ENCODE results near the gene DOCK2. TPM values are rescaled to one million over a fixed set of nuclear protein-coding genes. Genes with fewer than 3 reads are reported as not detected.

DOCK2 gene
- total RNA-seq, 2 experiments from 2014 or later: 161 to 205 TPM

- H3K4me3 ChIP-seq (ENCODE audit: low read depth, low read length, poor library complexity, severe bottlenecking): no peak overlapping the region
- no peak for DNase-seq (ENCODE audit: low spot score)
- H3K9me3 ChIP-seq (ENCODE audit: low read length): no peaks in the 10 kb centered on the region
- no peak overlapping the region for H2AFZ ChIP-seq (ENCODE audit: low read length)
- H3K4me2 ChIP-seq (ENCODE audit: low read length): no peak overlapping the region
- H3K9me2 ChIP-seq (ENCODE audit: insufficient read depth, low read length): no peaks in the 10 kb centered on the region
- H3K27ac ChIP-seq (ENCODE audit: low read depth, low read length, poor library complexity, severe bottlenecking): no peak overlapping the region
- no peaks in the 10 kb centered on the region for H4K20me1 ChIP-seq (ENCODE audit: insufficient read depth, low read length)
- no peaks in the 10 kb centered on the region for H3K79me2 ChIP-seq (ENCODE audit: insufficient read depth, low read depth, low read length)
- no TSS peak for BruUV-seq (replicated peaks)
- peaks cover 82% of the 10 kb centered on the region for H3K36me3 ChIP-seq (ENCODE audit: insufficient read depth, low read length)
- TF ChIP-seq EZH2phosphoT487 (IDR thresholded peaks at IDR 0.05; ENCODE audit: borderline replicate concordance, low read depth, low read length): no peak
- TF ChIP-seq CTCF (conservative IDR thresholded peaks at IDR 0.05; ENCODE audit: low read length): no peak
- ChIA-PET CTCF (ENCODE audit: unreplicated experiment) (interaction anchor here (0.6 kb wide), 1 partner anchor 27 kb away, joined by 7 read pairs; no protein-coding TSS in a partner anchor), POLR2A (interaction anchor here (1.2 kb wide), 1 partner anchor 46 kb away, joined by 5 read pairs; no protein-coding TSS in a partner anchor)
- H3K4me1 ChIP-seq (ENCODE audit: insufficient read depth, low read length, poor library complexity, severe bottlenecking): no peaks in the 10 kb centered on the region
- intact Hi-C loops (cut with micrococcal nuclease; ENCODE audit: unreplicated experiment): no loop called here
Observed at GRCh38 chr5:169810524-169810923, 173.4 kb downstream of the DOCK2 start.

GRCh38 chr5:169811023-169811422 lies 173.9 kb downstream of the DOCK2 start:
- Histone ChIP-seq H2AFZ (ENCODE audit: low read length) (no peak overlapping the region), H3K9me2 (ENCODE audit: insufficient read depth, low read length) (no peaks in the 10 kb centered on the region), H3K4me1 (ENCODE audit: insufficient read depth, low read length, poor library complexity, severe bottlenecking) (no peaks in the 10 kb centered on the region), H3K36me3 (ENCODE audit: insufficient read depth, low read length) (peaks cover 80% of the 10 kb centered on the region), H3K4me2 (ENCODE audit: low read length) (no peak overlapping the region), H3K27ac (ENCODE audit: low read depth, low read length, poor library complexity, severe bottlenecking) (no peak overlapping the region), H4K20me1 (ENCODE audit: insufficient read depth, low read length) (no peaks in the 10 kb centered on the region), H3K9me3 (ENCODE audit: low read length) (no peaks in the 10 kb centered on the region), H3K79me2 (ENCODE audit: insufficient read depth, low read depth, low read length) (no peaks in the 10 kb centered on the region), H3K4me3 (ENCODE audit: low read depth, low read length, poor library complexity, severe bottlenecking) (no peak overlapping the region)
- no peak for DNase-seq (ENCODE audit: low spot score)
- POLR2A ChIA-PET: interaction anchor here (1.2 kb wide), 1 partner anchor 45 kb away, joined by 5 read pairs; no protein-coding TSS in a partner anchor
- CTCF ChIA-PET (ENCODE audit: unreplicated experiment): no interaction called here
- TF ChIP-seq EZH2phosphoT487 (IDR thresholded peaks at IDR 0.05; ENCODE audit: borderline replicate concordance, low read depth, low read length): no peak
- TF ChIP-seq CTCF (conservative IDR thresholded peaks at IDR 0.05; ENCODE audit: low read length): no peak
- BruUV-seq (replicated peaks): no TSS peak
- intact Hi-C loops (cut with micrococcal nuclease; ENCODE audit: unreplicated experiment): no loop called here

- TF ChIP-seq EZH2phosphoT487 (IDR thresholded peaks at IDR 0.05; ENCODE audit: borderline replicate concordance, low read depth, low read length) (no peak), CTCF (conservative IDR thresholded peaks at IDR 0.05; ENCODE audit: low read length) (no peak)
- POLR2A ChIA-PET: no interaction called here
- intact Hi-C loops (cut with micrococcal nuclease; ENCODE audit: unreplicated experiment): no loop called here
- no peaks in the 10 kb centered on the region for H3K79me2 ChIP-seq (ENCODE audit: insufficient read depth, low read depth, low read length)
- no peak overlapping the region for H2AFZ ChIP-seq (ENCODE audit: low read length)
- no peaks in the 10 kb centered on the region for H3K9me3 ChIP-seq (ENCODE audit: low read length)
- no peaks in the 10 kb centered on the region for H4K20me1 ChIP-seq (ENCODE audit: insufficient read depth, low read length)
- H3K27ac ChIP-seq (ENCODE audit: low read depth, low read length, poor library complexity, severe bottlenecking): no peak overlapping the region
- H3K4me2 ChIP-seq (ENCODE audit: low read length): no peak overlapping the region
- CTCF ChIA-PET (ENCODE audit: unreplicated experiment): no interaction called here
- H3K36me3 ChIP-seq (ENCODE audit: insufficient read depth, low read length): peaks cover 76% of the 10 kb centered on the region
- no peaks in the 10 kb centered on the region for H3K4me1 ChIP-seq (ENCODE audit: insufficient read depth, low read length, poor library complexity, severe bottlenecking)
- H3K9me2 ChIP-seq (ENCODE audit: insufficient read depth, low read length): no peaks in the 10 kb centered on the region
- no peak overlapping the region for H3K4me3 ChIP-seq (ENCODE audit: low read depth, low read length, poor library complexity, severe bottlenecking)
- no TSS peak for BruUV-seq (replicated peaks)
- DNase-seq (ENCODE audit: low spot score): no peak
Observed at GRCh38 chr5:169811680-169812079, 174.6 kb downstream of the DOCK2 start.

Data from OCI-LY7 (cell line).